Fibroblast of villous mesenchyme (primary cell): Measurements from ENCODE around the gene YWHAE. TPM values are rescaled to one million over a fixed set of nuclear protein-coding genes. Genes with fewer than 3 reads are reported as not detected.
"Not testable (repeated sequence)": the region's sequence is repeated elsewhere in the genome, so short reads cannot be mapped to it uniquely, and the experiment has no call there.

ENCODE experiments used
- DNase-seq: peaks from one replicate; pipeline ENCODE4 v3.0.0-alpha.2; 2010; ENCODE audit warnings: low read depth
- H3K4me3 ChIP-seq: 2 replicates; pipeline ENCODE4 v1.5.1; 2011; ENCODE audit warnings: low read depth, mild to moderate bottlenecking, low read length
- total RNA-seq: library from RNA; depleted of rRNA; stranded (reverse); fragments of >200 nt; gene quantifications from 2 replicates; pipeline ENCODE4 v1.2.3, GENCODE V29; 2012
- TF ChIP-seq, protein P1 (sequence below): IDR thresholded peaks from 2 replicates; pipeline ENCODE4 v1.5.1; 2012; ENCODE audit warnings: low read depth, mild to moderate bottlenecking, low read length; ENCODE audit not compliant: insufficient read depth

YWHAE gene
- total RNA-seq, 1 donor: 562 TPM

DNA sequence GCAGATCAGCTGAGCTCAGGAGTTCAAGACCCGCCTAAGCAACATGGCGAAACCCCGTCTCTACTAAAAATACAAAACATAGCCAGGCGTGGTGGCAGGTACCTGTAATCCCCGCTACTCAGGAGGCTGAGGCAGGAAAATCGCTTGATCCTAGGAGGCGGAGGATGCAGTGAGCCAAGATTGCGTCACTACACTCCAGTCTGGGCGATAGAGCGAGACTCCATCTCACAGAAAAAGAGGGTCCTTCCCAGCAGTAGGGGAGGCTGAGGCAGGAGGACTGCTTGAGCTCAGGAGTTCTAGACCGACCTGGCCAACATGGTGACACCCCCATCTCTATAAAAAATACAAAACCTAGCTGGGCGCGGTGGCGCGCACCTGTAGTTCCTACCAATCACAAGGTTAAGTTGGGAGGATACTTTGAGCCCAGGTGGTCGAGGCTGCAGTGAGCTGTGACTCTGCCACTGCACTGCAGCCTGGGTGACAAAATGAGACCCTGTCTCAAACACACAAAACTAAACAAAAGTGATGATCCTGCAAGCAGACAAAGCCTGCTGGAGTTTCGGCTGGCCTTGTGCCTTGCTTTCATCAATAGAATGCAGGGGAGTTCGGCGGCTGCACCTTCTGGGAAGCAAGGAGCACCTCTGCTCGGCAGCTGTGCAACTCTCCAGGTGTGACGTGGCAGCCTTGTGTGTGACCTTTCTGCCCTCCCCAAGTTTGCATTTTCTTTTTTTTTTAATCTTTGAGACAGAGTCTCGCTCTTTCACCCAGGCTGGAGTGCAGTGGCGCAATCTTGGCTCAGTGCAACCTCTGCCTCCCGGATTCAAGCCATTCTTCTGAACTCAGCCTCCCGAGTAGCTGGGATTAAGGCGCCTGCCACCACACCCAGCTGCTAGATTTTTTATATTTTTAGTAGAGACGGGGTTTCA lies 12.4 kb upstream of the YWHAE start:
- peak; percentile 47 for DNase-seq
- TF ChIP-seq, protein P1, sequence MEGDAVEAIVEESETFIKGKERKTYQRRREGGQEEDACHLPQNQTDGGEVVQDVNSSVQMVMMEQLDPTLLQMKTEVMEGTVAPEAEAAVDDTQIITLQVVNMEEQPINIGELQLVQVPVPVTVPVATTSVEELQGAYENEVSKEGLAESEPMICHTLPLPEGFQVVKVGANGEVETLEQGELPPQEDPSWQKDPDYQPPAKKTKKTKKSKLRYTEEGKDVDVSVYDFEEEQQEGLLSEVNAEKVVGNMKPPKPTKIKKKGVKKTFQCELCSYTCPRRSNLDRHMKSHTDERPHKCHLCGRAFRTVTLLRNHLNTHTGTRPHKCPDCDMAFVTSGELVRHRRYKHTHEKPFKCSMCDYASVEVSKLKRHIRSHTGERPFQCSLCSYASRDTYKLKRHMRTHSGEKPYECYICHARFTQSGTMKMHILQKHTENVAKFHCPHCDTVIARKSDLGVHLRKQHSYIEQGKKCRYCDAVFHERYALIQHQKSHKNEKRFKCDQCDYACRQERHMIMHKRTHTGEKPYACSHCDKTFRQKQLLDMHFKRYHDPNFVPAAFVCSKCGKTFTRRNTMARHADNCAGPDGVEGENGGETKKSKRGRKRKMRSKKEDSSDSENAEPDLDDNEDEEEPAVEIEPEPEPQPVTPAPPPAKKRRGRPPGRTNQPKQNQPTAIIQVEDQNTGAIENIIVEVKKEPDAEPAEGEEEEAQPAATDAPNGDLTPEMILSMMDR: no peak

DNA sequence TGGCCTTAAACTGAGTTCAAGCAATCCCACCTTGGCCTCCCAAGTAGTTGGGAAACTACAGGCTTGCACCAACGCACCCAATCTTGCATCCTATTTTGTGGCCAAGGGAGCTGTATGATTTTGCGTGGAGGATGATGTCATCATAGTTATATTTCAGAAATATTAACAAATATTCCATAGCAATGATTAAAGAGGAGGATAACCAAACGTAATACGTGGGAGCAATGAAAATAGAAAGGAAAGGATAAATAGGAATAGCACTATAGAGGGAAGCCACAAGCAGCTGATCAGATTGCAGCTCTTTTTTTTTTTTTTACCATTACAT lies 2.2 kb upstream of the YWHAE start:
- TF ChIP-seq, protein P1: no peak
- DNase-seq: no peak
- H3K4me3 ChIP-seq: no peak overlapping the region

More for the DNA sequence above, 12.4 kb upstream of the YWHAE start:
- H3K4me3 ChIP-seq: no peak overlapping the region

DNA sequence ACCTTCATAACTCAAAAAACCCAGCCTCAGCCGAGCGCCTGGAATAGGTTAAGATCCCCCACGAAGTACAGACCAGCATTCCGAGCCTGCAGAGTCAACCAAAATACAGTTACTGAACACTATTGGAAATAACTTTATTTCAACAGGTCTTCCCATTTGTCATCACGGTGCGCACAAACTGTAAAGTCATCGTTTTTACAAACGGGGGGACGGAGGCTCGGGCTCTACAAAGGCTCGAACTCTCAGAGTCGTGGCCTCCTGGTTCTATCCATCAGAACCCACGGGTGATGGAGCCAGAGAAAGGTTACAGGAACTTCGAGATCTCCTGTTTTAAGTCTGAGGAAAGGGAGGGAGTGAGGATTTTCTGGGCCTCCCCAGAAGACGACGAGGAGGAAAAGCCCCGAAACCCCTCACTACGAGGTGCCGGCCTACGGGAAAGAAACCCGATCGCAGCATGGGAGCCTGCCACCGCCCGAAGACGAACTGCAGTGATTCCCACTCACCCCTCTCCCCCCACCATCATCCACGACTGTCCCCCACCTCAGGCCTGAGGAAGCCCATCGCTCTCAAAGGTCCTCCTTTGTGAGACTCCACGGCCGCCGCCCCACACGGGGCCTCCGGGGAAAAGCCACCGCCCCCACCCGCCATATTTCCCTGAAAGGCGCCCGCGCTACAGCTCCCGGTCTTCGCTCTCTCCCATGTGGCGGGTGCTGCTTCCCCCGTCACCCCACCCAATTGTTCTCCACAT lies 917 bp downstream of the YWHAE start:
- H3K4me3 ChIP-seq: peak overlapping the region; percentile 93
- TF ChIP-seq, protein P1: no peak
- DNase-seq: no peak

DNA sequence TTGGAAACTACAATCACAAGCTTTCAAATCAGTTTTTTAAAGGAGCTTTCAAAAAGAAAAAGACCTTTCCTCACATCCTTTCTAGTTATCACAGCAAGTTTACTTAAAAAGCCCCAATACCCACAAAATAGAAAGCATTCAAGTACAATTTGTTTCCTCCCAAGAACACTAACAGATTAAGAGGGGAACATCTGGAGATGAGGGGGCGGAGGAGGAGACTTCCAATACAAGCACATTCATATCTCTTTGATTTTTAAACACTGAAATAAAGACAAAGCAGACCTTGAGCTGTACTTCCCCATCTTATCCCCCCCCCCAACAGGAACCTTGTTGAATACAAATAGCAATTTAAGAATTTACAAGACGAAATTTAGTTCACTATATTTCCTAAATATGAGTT lies 2.0 kb downstream of the YWHAE start:
- H3K4me3 ChIP-seq: peak overlapping the region; percentile 93
- TF ChIP-seq, protein P1: no peak
- peak; percentile 60 for DNase-seq

DNA sequence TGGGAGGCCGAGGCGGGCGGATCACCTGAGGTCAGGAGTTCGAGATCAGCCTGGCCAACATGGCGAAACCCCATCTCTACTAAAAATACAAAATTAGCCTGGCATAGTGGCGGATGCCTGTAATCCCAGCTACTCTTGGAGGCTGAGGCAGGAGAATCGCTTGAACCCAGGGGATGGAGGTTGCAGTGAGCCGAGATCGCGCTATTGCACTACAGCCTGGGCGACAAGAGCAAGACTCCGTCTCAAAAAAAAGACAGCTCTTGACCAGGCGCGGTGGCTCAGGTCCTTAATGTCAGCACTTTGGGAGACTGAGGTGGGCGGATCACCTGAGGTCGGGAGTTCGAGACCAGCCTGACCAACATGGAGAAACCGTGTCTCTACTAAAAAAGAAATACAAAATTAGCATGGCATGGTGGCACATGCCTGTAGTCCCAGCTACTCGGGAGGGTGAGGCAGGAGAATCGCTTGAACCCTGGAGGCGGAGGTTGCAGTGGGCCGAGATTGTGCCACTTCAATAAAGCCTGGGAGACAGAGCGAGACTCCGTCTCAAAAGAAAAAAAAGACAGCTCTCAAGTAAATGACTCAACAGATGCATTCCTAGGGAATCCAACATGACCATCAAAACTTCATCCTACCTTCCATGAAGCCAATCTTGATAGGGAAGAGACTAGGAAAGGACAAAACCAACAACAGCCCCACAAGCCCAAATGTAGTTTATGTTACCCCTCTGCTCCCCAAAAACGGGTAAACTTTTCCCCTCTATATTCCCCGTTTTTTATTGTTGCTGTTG lies 4.0 kb downstream of the YWHAE start:
- DNase-seq, H3K4me3 ChIP-seq: not testable (repeated sequence)

DNA sequence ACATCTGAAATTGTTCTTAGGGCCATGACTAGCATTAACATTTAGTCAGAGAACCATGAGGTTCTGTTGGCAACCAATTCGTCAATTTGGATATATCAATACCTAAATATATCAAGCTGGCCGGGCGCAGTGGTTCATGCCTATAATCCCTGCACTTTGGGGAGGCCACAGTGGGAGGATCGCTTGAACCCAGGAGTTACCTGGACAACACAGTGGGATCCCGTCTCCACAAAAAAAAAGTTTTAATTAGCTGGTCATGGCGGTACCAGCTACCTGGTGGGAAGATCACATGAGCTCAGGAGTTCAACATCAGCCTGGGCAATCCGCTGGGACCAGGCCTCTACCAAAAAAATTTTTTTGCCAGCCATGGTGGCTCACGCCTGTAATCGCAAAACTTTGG lies 8.4 kb downstream of the YWHAE start:
- peak overlapping the region; percentile 14 for H3K4me3 ChIP-seq
- no peak for DNase-seq
- TF ChIP-seq, protein P1: no peak
